ENCODE measurements around the gene ODAD3. TPM values are rescaled to one million over a fixed set of nuclear protein-coding genes. Genes with fewer than 3 reads are reported as not detected.
"Not testable (repeated sequence)": the region's sequence is repeated elsewhere in the genome, so short reads cannot be mapped to it uniquely, and the experiment has no call there.

Gene ODAD3
- total RNA-seq, 4 donors from 2014 or later, result 1.5 TPM; not detected in 3

DNA sequence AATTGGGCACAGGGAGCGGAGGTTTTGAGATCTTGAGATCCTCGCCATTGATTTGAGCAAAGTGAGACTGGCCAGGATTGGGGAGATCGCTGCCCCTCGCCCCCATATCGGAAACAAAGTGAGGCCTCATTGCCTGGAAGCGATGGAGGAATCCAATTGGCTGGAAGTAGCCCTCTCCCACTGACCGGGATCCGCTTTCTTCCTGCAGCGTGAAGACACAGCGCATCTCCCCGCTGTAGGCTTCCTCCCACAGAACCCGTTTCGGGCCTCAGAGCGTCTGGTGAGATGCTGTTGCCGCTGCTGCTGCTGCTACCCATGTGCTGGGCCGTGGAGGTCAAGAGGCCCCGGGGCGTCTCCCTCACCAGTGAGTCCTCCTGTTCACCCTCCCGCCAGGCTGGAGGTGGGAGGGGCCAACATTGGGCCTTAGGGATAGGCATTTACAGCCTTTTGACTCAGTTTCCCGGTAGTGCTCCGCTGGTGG, 952 bp upstream of the ODAD3 start:
- Histone ChIP-seq H3K36me3 (peaks cover 0 to 36% (median 2%) of the 10 kb centered on the region in 3 donors), H3K4me3 (peak overlapping the region; percentile 61 to 73 (median 66)), H3K4me1 (peaks cover 0 to 19% (median 12%) of the 10 kb centered on the region in 4 donors), H3K27ac (peak overlapping the region; percentile 77 to 87 (median 79)), H3K9me3 (no peaks in the 10 kb centered on the region), H3K27me3 (no peaks in the 10 kb centered on the region)
- TF ChIP-seq, protein P1, sequence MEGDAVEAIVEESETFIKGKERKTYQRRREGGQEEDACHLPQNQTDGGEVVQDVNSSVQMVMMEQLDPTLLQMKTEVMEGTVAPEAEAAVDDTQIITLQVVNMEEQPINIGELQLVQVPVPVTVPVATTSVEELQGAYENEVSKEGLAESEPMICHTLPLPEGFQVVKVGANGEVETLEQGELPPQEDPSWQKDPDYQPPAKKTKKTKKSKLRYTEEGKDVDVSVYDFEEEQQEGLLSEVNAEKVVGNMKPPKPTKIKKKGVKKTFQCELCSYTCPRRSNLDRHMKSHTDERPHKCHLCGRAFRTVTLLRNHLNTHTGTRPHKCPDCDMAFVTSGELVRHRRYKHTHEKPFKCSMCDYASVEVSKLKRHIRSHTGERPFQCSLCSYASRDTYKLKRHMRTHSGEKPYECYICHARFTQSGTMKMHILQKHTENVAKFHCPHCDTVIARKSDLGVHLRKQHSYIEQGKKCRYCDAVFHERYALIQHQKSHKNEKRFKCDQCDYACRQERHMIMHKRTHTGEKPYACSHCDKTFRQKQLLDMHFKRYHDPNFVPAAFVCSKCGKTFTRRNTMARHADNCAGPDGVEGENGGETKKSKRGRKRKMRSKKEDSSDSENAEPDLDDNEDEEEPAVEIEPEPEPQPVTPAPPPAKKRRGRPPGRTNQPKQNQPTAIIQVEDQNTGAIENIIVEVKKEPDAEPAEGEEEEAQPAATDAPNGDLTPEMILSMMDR (IDR thresholded peaks at IDR 0.05), result no peak
- peak in 1 of 2 donors; percentile 6 for TF ChIP-seq POLR2A (IDR thresholded peaks at IDR 0.05)
- DNase-seq, result peak in 2 of 3 donors; percentile 63 to 65

DNA sequence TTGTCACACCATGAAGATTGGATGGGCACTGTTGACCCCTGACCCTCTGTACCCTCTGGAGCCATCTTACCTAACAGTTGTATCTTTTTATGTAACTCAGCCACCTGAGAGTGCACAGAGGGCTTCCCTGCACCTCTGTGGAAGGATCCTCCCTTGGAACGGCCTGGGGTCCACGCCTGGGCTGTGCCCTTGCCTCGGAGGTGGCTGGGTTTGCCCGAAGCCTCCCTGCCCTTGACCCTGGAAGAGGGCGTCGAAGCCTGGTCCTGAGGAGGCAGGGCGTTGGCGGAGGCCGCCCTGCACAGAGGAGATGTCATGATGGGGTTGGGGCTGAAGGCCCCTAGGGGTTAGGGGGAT, 241 bp downstream of the ODAD3 start:
- TF ChIP-seq POLR2A (IDR thresholded peaks at IDR 0.05), result no peak
- TF ChIP-seq, protein P1 (IDR thresholded peaks at IDR 0.05), result no peak
- Histone ChIP-seq H3K4me3 (peak overlapping the region; percentile 61 to 73 (median 66)), H3K36me3 (peaks cover 0 to 28% (median 2%) of the 10 kb centered on the region in 3 donors), H3K4me1 (peaks cover 0 to 19% (median 12%) of the 10 kb centered on the region in 4 donors), H3K9me3 (no peaks in the 10 kb centered on the region), H3K27ac (peak overlapping the region; percentile 44 to 87 (median 78)), H3K27me3 (no peaks in the 10 kb centered on the region)
- DNase-seq, result no peak

DNA sequence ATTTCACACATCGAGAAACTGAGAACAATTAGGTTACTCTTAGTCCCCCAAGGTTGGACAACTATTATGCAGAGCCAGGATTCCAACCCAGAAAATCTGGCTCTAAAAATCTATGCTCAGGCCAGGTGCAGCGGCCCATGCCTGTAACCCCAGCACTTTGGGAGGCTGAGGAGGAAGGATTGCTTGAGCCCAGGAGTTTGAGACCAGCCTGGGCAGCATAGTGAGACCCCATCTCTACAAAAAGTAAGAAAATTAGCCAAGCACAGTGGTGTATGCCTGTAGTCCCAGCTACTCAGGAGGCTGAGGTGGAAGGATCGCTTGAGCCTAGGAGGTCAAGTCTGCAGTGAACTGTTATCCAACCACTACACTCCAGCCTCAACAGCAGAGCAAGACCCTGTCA, 1.4 kb downstream of the ODAD3 start:
- not testable (repeated sequence) for DNase-seq

DNA sequence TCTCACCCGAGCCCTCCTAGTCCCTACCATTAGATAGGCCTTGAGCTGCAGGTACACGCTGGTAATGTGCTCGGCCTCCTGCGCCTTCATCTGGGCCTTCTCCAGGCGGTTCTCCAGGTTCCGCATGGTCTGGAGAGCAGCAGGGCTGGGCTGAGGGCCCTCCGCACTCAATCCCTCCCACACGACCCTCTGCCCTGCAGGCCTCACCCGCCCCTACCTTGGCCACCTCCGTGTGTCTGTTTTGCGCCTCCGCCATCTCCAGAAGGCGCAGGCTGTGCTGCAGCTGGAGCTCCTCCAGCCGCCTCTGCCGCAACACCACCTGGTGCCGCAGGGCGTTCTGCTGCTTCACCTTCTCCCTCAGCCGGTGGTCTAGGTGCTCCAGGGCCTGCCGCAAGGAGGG, 8.3 kb downstream of the ODAD3 start:
- no peaks in the 10 kb centered on the region for H3K36me3 ChIP-seq
- H3K9me3 ChIP-seq, result peaks cover 0 to 4% (median 0%) of the 10 kb centered on the region in 4 donors
- peaks cover 0 to 22% of the 10 kb centered on the region in 2 donors for H3K27me3 ChIP-seq
- H3K4me1 ChIP-seq, result peaks cover 0 to 14% (median 12%) of the 10 kb centered on the region in 4 donors
- TF ChIP-seq POLR2A (IDR thresholded peaks at IDR 0.05), result no peak
- TF ChIP-seq, protein P1 (IDR thresholded peaks at IDR 0.05), result no peak
- no peak for DNase-seq
- no peak overlapping the region for H3K4me3 ChIP-seq
- H3K27ac ChIP-seq, result no peak overlapping the region

More for the DNA sequence above, 1.4 kb downstream of the ODAD3 start:
- not testable (repeated sequence) for H3K27ac ChIP-seq, H3K4me3 ChIP-seq, H3K27me3 ChIP-seq, H3K9me3 ChIP-seq
- Histone ChIP-seq H3K36me3 (peaks cover 0 to 20% (median 2%) of the 10 kb centered on the region in 3 donors), H3K4me1 (peaks cover 0 to 19% (median 12%) of the 10 kb centered on the region in 4 donors)

DNA sequence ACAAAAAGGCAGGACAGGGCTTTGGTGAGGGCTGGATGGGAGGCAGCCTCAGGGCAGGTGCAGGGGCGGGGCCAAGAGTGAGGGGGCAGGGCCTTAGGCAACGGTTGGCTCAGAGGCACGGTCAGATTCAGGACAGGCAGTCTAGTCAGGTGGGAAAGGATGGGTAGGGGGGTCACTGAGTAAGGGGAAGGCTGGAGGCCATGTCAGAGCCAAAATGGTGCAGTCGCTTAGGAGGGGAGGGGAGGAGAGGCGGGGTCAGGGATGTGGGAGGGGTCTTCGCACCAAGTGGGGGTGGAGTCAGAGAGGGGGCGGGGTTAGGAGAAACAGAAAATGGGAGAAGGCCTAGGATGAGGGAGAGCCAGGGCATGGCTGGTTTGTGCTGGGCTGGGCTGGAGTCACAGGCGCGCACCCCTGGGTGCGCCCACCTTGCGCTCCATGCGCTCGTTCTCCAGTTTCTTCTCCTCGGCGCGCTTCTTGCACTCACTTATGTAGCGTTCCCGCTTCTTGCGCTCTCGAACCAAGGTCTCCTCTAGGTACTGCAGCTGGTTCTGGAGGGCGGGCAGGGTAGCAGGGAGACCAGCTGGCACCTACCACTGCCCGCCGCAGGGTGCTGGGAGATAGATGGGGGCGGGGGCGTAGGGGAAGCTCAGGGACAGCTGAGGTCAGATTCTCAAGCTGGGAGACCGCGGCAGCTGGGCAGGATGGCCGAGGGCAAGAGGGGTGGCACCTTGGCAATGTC, 9.0 kb downstream of the ODAD3 start:
- Histone ChIP-seq H3K4me3 (no peak overlapping the region), H3K4me1 (peaks cover 0 to 21% (median 18%) of the 10 kb centered on the region in 4 donors), H3K9me3 (peaks cover 0 to 6% (median 0%) of the 10 kb centered on the region in 4 donors), H3K27me3 (peaks cover 0 to 30% of the 10 kb centered on the region in 2 donors), H3K27ac (no peak overlapping the region), H3K36me3 (no peaks in the 10 kb centered on the region)
- no peak for TF ChIP-seq POLR2A (IDR thresholded peaks at IDR 0.05)
- TF ChIP-seq, protein P1 (IDR thresholded peaks at IDR 0.05), result no peak
- DNase-seq, result no peak

DNA sequence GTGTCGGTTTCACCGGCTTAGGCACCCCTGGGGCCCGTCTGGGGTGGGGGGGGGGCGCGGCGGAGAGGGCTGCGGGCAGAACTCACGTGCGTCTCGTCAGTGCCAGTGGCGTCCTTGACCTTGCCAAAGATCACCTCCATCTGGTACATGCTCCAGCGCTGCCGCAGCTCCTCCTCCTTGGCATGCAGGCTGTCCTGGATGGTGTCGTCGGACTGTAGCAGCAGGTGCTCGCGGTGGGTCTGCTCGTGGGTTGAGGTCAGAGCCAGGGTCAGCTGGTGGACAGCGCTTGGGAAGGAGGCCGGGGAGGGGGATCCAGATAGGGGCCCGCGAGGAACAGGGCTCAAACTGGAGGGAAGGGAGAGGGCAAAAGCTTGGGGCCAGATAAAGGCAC, 11.1 kb downstream of the ODAD3 start:
- DNase-seq, result no peak
- peaks cover 0 to 6% (median 0%) of the 10 kb centered on the region in 4 donors for H3K9me3 ChIP-seq
- H3K27ac ChIP-seq, result no peak overlapping the region
- peaks cover 0 to 46% of the 10 kb centered on the region in 2 donors for H3K27me3 ChIP-seq
- TF ChIP-seq POLR2A (IDR thresholded peaks at IDR 0.05), result no peak
- TF ChIP-seq, protein P1 (IDR thresholded peaks at IDR 0.05), result no peak
- no peak overlapping the region for H3K4me3 ChIP-seq
- H3K4me1 ChIP-seq, result peaks cover 0 to 36% (median 25%) of the 10 kb centered on the region in 4 donors
- H3K36me3 ChIP-seq, result no peaks in the 10 kb centered on the region
